Stimulated activated CD8-positive, alpha-beta memory T cell treated with anti-CD3 and anti-CD28 coated beads, Interleukin-2, amount 100 ng/mL, for 1 hour (primary cell): Measurements from ENCODE around the gene MEX3B.

Source experiments
- DNase-seq, 2 donors: peaks; one replicate each; pipeline ENCODE4 v3.0.0-alpha.2; 2020; ENCODE audit warnings: low read depth in 2 of 2

Gene MEX3B

DNA sequence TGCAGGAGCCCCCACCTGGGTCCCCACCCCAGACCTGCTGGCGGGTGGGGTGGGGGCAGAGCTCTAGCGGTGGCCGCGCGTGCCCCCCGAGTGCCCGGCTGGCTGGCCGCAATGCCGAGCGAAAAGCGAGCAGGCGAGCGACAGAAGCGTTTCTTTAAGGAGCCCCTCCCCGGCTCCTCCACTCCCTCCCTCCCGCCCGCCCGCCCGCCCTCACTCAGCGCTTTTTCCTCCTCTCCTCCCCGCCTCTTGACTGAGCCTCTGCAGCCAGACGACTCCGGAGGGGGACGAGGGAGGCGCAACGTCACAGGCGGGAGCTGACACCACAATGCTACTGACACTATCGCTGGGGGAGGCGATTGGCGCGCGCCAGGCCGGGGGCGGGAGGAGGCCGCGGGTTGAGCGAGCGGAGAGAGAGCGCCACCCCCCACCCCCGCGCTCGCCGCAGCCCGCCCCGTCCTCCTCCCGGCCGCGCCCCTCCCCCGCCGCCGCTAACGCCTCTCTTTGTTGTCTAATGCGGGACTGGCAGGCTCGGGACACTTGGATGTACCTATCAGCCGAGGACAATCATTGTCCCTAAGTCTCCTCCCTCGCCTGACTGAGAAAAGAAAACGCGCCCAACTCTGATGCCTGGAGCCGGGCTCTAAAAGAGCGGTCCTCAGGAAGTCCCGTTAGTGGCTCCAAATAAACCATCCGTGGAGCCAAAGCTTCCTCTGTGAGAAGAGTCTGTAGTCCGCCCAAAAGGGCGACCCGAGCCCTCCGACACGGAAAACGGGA is at the start of gene MEX3B:
Gene MEX3B, minus strand, starts transcription at position 127 of the 774 bp plus-strand sequence. CDS start 313 bp downstream, outside the sequence.
- DNase-seq = peak; percentile 50 to 65

DNA sequence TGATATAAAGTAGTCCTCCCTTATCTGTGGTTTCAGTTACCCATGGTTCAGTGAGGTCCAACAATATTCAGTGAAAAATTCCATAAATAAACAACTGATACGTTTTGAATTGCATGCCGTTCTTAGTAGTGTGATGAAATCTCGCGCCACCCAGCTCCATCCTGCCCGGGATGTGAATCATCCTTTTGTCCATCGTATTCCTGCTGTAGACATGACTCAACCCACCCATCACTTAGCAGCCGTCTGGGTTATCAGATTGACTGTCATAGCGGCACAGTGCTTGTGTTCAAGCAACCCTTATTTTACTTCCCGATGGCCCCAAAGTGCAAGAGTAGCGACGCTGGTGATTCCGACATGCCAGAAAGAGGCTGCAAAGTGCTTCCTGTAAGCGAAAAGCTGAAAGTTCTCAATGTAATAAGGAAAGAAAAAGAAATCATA is 48.0 kb upstream of the MEX3B start:
- DNase-seq = no peak

DNA sequence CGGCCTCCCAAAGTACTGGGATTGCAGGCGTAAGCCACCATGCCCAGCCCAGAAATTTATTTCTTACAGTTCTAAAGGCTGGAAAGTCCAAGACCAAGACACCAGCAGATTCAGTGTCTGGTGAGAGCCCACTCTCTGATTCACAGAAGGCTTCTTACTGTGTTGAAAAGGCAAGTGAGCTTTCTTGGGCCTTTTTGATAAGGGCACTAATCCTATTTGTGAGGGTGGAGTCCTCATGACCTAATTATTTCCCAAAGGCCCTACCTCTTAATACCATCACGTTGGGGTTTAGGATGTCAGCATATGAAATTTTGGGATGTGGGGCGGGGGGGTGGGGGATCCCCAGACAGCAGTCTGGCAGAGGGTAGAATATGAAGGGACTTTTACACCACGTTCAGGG is 47.5 kb upstream of the MEX3B start:
- DNase-seq = no peak

DNA sequence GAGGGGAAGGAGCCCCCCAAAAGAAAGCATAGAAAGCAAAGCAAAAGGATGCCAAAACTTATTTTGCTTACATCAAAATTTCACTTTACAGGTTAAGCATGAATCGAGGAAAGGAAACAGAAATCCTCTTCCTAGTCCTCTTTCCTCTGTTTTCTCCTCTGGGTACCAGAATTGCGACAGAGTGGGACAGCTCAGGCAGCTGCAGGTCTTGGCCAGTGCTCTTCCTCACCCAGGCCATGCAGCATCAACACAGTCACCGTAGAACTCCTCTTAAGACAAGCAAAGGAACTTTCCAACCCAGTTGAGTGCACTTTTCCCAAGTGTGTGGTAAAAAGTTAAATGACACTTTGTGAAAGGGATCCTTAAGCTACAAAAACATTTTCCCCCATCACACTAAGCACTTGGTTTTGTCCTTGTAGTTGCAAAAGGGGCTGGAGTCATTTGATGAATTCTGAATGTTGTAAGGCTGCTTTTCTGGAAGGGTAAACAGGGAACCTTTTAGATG is 45.9 kb upstream of the MEX3B start:
- DNase-seq = no peak

DNA sequence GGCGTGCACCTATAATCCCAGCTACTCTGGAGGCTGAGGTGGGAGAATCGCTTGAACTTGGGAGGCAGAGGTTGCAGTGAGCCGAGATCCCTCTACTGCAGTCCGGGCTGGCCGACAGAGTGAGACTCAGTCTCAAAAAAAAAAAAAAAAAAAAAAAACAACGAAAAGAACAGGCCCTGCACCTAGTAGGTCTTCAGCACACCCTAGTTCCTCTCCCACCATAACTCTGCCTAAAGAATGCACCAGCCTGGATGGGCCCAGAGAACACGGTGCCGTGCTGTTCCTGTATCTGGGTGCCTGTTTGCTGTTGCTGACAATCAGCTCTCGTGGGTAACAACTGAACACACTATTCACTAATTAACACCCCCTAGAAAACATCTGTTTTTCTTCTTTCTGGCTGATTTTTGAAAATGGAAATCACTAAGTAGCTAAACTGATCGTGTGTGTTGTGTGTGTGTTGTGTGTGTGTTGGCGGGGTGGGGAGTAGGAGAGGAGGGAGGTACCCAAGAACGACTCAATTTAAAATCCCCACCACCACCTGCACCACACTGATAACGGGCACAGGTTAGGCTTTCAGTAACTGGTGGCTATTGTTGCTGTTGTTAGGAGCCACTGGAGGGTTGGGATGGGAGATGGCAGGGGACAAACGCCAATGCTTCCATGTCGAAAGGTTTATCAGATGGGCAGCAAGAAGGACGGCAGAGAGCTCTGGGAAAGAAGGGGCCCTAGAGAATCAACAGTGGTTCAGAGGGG is 40.6 kb upstream of the MEX3B start:
- no peak for DNase-seq

DNA sequence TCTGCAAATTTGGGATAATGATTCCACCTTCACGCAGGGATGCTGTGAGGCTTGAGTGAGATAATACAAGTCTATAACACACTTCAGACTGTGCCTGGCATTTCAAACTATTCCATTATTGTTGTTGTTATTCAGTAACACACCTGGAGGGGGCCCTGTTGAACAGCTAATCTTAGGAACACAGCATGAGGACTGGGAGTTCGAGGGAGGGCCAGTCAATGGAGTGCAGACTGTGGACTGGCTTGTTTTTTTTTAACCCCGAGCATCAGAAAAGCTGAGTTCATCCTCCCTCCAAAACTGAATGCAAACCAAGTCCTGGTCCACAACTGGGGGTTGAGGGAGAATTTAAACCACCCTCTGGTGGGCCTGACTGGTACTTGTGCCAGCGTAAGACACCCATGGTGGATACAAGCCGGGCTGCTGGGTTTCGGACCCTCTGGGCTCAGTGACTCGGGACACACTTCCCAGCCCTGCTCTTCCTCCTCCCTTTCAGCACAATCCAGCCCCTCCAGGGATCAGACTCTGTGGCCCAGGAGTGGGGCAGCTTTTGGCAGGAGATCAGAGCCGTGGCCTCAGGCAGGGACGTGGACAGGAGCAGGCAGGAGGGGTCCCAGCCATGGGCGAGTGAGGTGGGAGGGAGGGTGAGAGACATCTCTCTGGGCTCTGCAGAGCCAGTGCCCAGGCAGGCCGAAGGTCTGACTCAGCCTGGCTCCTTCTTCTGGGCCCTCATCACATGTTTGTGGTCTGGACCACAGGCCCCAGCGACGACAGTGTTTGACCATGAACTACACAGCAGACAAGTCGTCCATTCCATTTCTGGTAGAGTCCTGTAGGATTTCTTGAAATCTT is 36.3 kb upstream of the MEX3B start:
- no peak for DNase-seq

DNA sequence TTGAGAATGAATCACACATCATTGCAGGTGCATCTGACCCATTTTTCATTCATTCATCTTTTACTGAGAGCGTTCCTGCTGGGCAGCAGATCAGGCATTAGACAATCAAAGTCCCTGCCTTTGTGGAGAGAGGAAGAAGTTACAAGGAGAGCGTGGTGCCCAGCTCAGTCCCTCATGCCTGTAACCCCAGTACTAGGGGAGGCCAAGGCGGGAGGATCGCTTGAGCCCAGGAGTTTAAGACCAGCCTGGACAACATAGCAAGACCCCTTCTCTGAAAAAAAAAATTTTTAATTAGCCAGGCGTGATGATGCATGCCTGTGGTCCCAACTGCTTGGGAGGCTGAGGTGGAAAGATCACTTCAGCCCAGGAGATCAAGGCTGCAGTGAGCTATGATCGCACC is 35.0 kb upstream of the MEX3B start:
- no peak for DNase-seq

DNA sequence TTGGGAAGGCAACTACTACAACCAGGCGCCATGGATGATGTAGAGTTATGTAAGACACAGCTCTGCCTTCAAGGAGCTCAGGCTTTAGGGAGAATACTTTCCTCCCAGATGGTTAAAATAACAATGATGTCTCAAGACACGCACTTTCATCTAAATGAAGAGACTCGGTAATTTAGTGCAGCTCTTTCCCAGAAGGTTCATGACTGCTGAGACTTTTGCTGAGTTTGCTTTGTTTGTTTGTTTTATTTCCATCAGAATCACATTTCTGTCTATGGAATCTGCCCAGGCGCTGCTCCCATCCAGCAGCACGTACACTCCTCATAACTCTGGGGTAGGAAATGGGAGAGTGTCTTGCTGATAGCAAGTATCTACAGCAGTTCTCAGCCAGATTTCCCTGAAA is 33.9 kb upstream of the MEX3B start:
- no peak for DNase-seq

DNA sequence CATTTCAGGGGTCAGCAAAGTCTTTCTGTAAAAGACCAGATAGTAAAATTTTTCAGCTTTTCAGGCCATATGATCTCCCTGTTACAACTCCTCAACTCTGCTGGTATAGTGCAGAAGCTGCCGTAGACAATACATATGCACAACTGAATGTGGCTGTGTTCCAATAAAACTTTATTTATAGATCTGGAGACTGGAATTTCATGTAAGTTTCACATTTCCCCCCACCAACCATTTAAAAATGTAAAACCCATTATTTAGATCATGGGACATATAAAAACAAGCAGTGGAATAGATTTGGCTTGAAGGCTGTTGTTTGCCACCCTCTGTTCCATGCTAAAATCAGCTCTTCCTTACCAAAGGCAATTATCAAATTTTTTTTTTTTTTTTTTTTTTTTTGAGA is 28.8 kb upstream of the MEX3B start:
- no peak for DNase-seq

DNA sequence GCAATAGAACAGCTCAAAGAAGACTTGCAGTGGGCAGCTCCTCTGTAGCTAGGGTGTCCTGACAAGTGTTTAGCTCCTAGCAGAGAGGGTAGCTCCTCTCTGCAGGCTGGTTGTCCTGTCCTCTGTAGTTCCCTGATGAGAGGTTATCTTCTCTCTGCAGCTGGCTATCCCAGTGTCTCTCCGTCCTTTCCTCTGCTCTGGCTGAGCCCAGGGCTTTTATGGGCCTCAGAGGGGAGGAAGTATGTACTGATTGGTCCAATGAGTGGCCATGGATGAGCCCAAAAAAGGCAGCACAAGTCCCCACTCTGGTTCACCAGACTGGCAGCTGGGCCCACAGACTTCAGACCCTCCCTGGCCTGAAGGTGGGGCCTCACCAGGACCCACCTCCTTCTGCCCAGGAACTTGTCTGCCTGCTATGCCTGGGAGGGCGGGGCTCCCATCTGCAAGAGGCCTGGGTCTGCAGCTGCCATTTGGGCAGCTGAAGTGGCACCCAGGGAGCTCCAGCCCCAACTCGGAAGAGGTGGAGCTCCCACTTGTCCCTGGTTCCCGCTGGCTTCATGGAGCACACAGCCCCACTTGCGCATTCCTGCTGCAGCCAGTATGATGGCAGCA is 27.2 kb upstream of the MEX3B start:
- DNase-seq = no peak

DNA sequence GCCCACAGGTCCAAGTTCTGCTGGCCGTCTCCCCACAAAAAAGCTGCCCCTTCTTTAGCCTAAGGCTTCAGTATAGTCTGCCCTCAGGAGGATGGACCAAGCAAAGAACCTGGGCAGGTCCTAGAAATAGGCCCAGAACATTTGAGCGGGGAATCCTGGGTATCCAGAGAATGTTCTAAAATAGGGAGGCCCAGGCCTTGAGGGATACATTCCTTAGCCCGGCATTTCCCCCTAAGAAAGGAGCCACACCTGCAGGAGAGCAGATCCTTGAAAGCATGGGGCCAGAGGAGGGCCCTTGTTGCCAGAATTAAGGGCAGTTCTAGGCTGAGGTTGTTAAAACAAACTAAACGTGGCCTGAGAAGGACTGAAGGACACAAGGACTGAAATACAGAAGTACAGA is 20.6 kb upstream of the MEX3B start:
- DNase-seq = no peak

DNA sequence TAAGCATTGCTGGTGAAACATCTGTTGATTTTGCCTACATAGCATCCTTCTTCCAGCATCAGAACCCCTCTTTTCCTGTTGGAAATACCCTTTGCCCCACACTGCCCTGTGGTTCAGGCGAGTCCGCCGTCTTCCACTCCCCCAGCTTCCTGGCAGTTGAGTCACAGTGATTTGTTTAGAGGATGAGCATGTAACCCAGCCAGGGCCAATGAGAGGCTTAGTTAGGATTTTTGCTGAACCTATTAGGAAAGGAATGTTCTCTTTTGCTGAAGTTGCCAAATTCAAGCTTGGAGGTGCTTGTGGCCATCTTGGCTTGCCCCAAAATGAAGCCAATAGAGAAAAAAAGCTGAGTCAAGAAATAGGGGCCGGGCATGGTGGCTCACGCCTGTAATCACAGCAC is 19.0 kb upstream of the MEX3B start:
- no peak for DNase-seq

DNA sequence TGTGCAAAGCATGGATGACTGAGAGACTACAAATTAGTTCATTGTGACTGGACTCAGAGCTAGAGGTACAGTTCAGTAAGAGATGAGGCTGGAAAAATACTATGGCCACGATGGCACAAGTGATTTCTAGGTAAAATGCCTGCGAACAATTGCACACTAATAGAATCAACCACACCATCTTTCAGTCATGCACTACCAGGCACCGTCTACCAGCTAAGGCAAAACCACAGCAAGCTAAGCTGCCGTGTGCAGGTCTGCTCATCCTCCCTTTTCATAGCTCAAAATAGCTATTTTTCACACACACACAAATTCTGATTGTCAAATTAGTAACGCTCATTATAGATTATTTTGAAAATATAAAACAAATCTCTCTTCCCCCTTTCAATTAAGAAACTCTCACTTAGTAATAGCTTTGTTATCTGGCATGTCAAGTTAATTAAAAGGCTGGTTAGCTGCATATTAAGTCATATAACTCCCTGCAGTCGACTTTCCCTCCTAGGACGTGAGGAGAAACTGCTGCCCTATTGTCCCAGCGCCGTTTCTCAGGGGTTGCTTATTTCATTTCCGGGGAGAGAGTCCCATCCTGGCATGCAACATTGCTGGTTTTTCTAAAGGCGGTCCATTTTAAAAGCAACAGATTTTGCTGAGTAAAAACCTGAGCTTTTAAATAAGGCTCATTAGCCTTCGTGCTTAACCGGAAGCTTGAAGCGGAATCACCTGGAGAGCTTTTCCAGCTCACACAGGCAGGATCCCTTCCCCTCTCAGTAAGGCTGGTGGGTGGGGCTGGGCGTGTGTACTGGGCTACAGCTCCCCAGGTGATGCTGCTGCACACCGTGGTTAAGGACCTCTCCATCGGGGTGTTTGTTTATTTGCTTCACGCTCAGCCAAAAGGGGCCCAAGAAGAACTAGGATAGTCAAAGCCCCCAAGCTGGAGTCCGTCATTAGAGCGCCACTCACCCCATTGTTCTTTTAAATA is 16.9 kb upstream of the MEX3B start:
- DNase-seq = no peak

DNA sequence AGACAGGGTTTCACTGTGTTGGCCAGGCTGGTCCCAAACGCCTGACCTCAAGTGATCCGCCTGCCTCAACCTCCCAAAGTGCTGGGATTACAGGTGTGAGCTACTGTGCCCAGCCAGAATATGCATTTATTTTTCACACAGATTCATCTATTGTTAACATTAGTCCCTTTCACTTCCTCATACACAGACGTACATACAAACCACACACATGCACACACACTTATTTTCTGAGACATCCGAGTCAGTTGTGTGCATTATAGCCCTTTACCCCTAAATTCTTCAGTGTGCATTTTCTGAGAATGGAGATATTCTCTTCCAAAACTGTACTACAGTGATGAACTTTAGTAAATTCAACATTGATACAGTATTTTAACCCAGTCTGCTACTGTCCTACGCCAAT is 15.0 kb upstream of the MEX3B start:
- no peak for DNase-seq

DNA sequence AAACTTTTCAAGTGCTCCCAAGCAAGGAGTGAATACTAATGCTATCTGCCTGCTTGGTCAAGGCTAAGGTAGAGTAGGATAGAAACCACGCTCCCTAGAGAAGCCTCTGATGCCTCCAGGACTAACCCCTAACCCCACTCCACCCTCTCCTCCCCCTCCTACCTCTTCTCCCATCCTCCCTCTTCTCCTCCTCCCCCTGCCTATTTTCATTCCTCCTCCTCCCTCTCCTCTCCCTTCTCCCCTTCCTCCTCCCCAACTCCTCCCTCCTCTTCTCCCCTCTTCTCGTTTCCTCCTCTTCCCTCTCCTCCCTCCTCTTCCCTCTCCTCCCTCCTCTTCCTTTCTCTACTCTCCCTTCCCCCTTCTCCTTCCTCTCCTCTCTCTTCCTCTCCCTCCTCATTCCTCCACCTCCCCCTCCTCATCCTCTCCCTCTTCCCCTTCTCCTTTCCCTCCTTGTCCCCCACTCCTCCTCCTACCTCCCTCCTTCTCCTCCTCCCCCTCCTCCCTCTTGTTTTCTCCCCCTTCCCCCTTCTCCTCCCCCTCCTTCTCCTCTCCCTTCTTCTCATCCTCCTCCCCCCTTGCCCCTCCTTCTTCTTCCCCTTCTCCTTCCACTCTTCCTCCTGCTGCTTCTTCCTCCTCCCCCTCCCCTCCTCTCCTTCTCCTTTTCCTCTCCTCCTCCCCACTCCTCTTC is 12.8 kb upstream of the MEX3B start:
- no peak for DNase-seq

DNA sequence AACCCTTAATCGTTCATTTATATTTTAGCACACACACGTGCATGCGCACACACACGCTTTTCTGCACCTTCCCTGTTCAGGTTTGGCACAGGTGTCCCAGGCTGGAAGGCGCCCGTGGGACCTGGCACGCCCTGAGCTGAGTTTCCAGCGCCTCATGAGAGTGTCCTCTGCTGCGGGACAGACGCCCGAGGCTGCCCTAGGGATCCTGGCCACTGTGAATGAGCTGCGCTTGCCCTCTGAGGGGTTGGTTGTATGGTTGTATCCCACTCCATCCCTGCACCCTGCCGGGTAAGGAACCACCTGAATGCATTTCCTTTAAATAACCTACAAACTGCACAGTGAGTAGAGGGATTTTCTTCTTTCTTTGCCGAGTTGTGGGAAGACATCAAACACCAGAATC is 12.2 kb upstream of the MEX3B start:
- no peak for DNase-seq

DNA sequence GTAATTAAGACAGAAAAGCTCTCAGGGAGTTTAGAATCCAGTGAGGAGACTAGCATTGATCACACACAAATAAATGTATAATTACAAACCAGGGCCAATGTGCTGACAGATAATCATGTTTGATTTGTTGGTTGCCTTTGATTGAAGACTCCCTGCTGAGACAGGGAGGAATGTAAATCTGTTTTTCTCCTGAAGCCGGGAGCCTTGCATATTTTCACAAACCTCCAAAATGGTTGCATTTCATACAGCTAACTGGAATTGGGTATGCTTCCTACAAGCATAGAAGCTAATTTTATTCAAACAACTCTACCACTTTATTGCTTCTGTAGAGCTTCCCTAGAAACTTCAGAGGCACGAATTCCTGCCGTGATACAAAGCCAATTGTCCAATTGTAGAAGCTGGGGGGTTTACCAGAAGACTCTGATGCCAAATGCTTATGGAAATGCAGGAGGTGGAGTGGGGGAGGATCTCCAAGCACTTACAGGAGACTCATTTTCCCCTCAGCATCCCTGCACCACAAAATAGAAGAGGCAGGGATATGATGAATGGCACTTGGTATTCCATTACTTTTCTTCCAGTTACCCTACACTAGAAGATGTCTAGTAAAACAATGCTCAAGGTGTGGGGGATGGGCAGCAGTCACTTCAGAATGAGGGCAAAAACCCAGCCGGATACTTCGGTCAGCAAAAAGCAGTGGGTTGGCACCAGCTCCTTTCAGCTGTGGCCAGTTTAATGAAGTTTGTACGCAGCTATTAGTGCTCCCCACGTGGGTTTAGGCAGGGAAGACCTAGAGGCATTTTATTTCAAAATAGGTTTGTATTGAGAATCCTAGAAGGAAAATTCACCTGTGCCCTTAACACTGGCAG is 11.4 kb upstream of the MEX3B start:
- no peak for DNase-seq

DNA sequence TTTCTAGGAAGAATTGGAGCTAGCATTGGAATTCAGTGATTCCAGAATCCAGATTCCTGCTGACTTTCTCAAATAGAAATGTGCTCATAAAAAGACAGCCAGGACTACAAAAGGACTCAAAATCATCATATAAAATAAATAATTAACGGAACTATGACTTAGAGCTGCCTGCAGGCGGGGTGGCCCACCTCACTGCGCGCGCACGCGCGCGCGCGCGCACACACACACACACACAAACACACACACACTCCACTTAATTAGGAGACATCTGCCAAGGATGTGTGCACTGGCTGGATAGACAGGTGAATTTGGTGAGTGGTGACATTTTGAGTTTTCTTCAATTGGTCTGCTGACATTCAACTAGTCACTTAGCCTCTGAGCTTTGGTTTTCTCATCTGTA is 6.9 kb upstream of the MEX3B start:
- DNase-seq = no peak

DNA sequence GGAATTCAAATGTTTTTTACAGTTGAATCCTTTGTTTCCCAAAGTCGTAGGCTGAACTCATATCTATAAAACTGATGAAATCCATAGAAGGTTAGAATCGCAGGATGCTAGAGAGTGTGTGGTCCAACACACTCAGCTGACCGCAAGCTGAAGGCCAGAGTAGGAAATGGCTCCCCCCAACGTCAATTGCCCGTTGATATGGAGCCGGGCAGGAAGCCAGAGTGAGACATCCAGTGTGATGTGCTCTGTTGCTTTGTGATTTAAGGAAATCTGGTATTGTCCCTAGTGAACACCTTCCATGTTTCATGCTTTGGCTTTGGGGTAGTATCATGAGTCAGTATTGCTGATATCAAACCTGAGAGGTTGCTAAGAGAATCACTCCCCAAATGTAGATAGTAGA is 5.8 kb upstream of the MEX3B start:
- no peak for DNase-seq
